HCT116 (cell line): Measurements from ENCODE around the gene WDR93. TPM values are rescaled to one million over a fixed set of nuclear protein-coding genes. Genes with fewer than 3 reads are reported as not detected.

Source experiments
- ATAC-seq: fragments of 200-7000 bp; cut with Tn5 transposase; 2 replicates; pipeline ENCODE4 v1.9.1; 2020; ENCODE audit warnings: mild to moderate bottlenecking, moderate library complexity
- BruUV-seq: library from RNA; stranded (reverse); fragments of 400-500 nt; replicated peaks from 2 replicates; lab custom pipeline; 2021; lab: Mats Ljungman, UMichigan
- CTCF ChIA-PET: fragments of 300-600 bp; sonication (Branson Sonifier 250); formaldehyde crosslinking; loops from one replicate; lab custom pipeline; 2021; ENCODE audit warnings: antibody characterized with exemption; lab: Charles Lee
- POLR2A ChIA-PET: fragments of 300-600, 350-600 bp; sonication (Branson Sonifier 250); formaldehyde crosslinking; loops from one replicate; lab custom pipeline; 2021; ENCODE audit warnings: antibody characterized with exemption; lab: Charles Lee
- RAD21 ChIA-PET, 2 experiments: fragments of 300-600 bp; sonication (Branson Sonifier 250); formaldehyde crosslinking; loops; one replicate each; lab custom pipeline; 2023; ENCODE audit warnings: low total read pairs in 2 of 2; ENCODE audit not compliant: uncharacterized antibody in 2 of 2, unreplicated experiment in 2 of 2, low non-redundant PET in 1 of 2; lab: Charles Lee
- DNase-seq: peaks from one replicate; pipeline ENCODE4 v3.0.0-alpha.2; 2010; ENCODE audit warnings: low read depth, low spot score
- H2AFZ ChIP-seq: fragments of 200-600 bp; shearing (Covaris generic), sonication (generic); 2 replicates; pipeline ENCODE4 v1.6.1; 2017; ENCODE audit warnings: low read depth, mixed run types, mixed read lengths, antibody characterized with exemption, low read length; ENCODE audit not compliant: poor library complexity, severe bottlenecking
- H3K27ac ChIP-seq: 2 replicates; pipeline ENCODE4 v1.5.1; 2012; ENCODE audit warnings: low read depth, low read length
- H3K27me3 ChIP-seq: fragments of 200-600 bp; sonication (generic); 2 replicates; pipeline ENCODE4 v1.6.1; 2016; ENCODE audit warnings: mixed run types, low read length, mixed read lengths; ENCODE audit not compliant: insufficient read depth
- H3K36me3 ChIP-seq, 2 experiments: fragments of 200-500 bp in 1 of 2; fragments of 200-600 bp in 1 of 2; sonication (Bioruptor generic) in 1 of 2; sonication (generic) in 1 of 2; 2 replicates each; pipeline versions ENCODE4 v1.5.1 to v1.6.1; 2014 to 2016; ENCODE audit warnings: low read length in 2 of 2, inconsistent platforms in 1 of 2, mixed read lengths in 1 of 2, mixed run types in 1 of 2; ENCODE audit not compliant: insufficient read depth in 2 of 2, control insufficient read depth in 1 of 2
- H3K4me1 ChIP-seq, 2 experiments: fragments of 200-600 bp in 1 of 2; sonication (generic) in 1 of 2; 2 replicates each; pipeline versions ENCODE4 v1.5.1 to v1.6.1; 2012 to 2017; ENCODE audit warnings: low read length in 2 of 2, inconsistent platforms in 1 of 2, mild to moderate bottlenecking in 1 of 2, mixed read lengths in 1 of 2, mixed run types in 1 of 2, moderate library complexity in 1 of 2; ENCODE audit not compliant: insufficient read depth in 2 of 2, control insufficient read depth in 1 of 2
- H3K4me2 ChIP-seq: fragments of 200-600 bp; sonication (generic); 2 replicates; pipeline ENCODE4 v1.6.1; 2017; ENCODE audit warnings: mixed run types, low read length, mixed read lengths
- H3K4me3 ChIP-seq, 2 experiments: fragments of 200-600 bp in 1 of 2; sonication (generic) in 1 of 2; replicated peaks in 1 of 2; 2 replicates each; pipeline ENCODE4 v1.5.1; 2011 to 2016; ENCODE audit warnings: low read length in 2 of 2, control low read depth in 1 of 2, low read depth in 1 of 2, mild to moderate bottlenecking in 1 of 2, mixed read lengths in 1 of 2, mixed run types in 1 of 2
- H3K79me2 ChIP-seq: fragments of 200-600 bp; sonication (generic); 2 replicates; pipeline ENCODE4 v1.6.1; 2017; ENCODE audit warnings: mild to moderate bottlenecking, mixed run types, low read length, moderate library complexity, mixed read lengths; ENCODE audit not compliant: insufficient read depth
- H3K9ac ChIP-seq: fragments of 200-600 bp; sonication (generic); 2 replicates; pipeline ENCODE4 v1.6.1; 2016; ENCODE audit warnings: low read length, mixed read lengths
- H3K9me2 ChIP-seq: fragments of 200-600 bp; sonication (generic), shearing (Covaris generic); 2 replicates; pipeline ENCODE4 v1.6.1; 2017; ENCODE audit warnings: mixed run types, mild to moderate bottlenecking, moderate library complexity; ENCODE audit not compliant: insufficient read depth
- H3K9me3 ChIP-seq, 2 experiments: fragments of 200-500 bp in 1 of 2; fragments of 200-600 bp in 1 of 2; sonication (Bioruptor generic) in 1 of 2; sonication (generic) in 1 of 2; 2 replicates each; pipeline ENCODE4 v1.6.1; 2014 to 2017; ENCODE audit warnings: low read length in 2 of 2, mixed read lengths in 2 of 2, inconsistent platforms in 1 of 2, low read depth in 1 of 2, mild to moderate bottlenecking in 1 of 2, mixed run types in 1 of 2, moderate library complexity in 1 of 2; ENCODE audit not compliant: control insufficient read depth in 1 of 2, insufficient read depth in 1 of 2
- H4K20me1 ChIP-seq: fragments of 200-600 bp; sonication (generic), shearing (Covaris generic); 2 replicates; pipeline ENCODE4 v1.6.1; 2017; ENCODE audit warnings: mixed run types, mild to moderate bottlenecking, moderate library complexity; ENCODE audit not compliant: insufficient read depth
- CBX3 ChIP-seq: IDR thresholded peaks from 2 replicates; pipeline ENCODE4 v1.6.1; 2012; ENCODE audit warnings: low read depth
- CEBPB ChIP-seq: IDR thresholded peaks from 2 replicates; pipeline ENCODE4 v1.6.1; 2012; ENCODE audit warnings: low read depth
- EGR1 ChIP-seq: IDR thresholded peaks from 2 replicates; pipeline ENCODE4 v1.6.1; 2012; ENCODE audit warnings: low read depth
- ELF1 ChIP-seq: IDR thresholded peaks from 2 replicates; pipeline ENCODE4 v1.6.1; 2012; ENCODE audit warnings: low read depth, borderline replicate concordance
- JUND ChIP-seq: IDR thresholded peaks from 2 replicates; pipeline ENCODE4 v1.6.1; 2012
- RAD21 ChIP-seq: IDR thresholded peaks from 2 replicates; pipeline ENCODE4 v1.6.1; 2012; ENCODE audit warnings: low read depth, mild to moderate bottlenecking
- SRF ChIP-seq: IDR thresholded peaks from 2 replicates; pipeline ENCODE4 v1.6.1; 2012; ENCODE audit warnings: low read depth
- ZFX ChIP-seq: fragments of 450-650 bp; IDR thresholded peaks from 2 replicates; pipeline ENCODE4 v1.6.1; 2017
- ZNF274 ChIP-seq: fragments of 200-500 bp; sonication (Bioruptor generic); IDR thresholded peaks from 2 replicates; pipeline ENCODE4 v1.6.1; 2014; ENCODE audit warnings: mild to moderate bottlenecking, low read depth, low read length, inconsistent platforms
- intact Hi-C: fragments of 100-400 bp; cut with micrococcal nuclease; formaldehyde crosslinking; loops from 2 replicates; pipeline ENCODE4 v1.10.0; 2022
- total RNA-seq: library from RNA; stranded (reverse); gene quantifications from one replicate; pipeline ENCODE4 v1.2.1, GENCODE V29; 2021; ENCODE audit not compliant: unreplicated experiment
- TF ChIP-seq, protein P1 (sequence below): IDR thresholded peaks from 2 replicates; pipeline ENCODE4 v1.6.1; 2012; ENCODE audit warnings: low read depth
- TF ChIP-seq, protein P2 (sequence below): IDR thresholded peaks from 2 replicates; pipeline ENCODE4 v1.6.1; 2012
- TF ChIP-seq, protein P3 (sequence below): IDR thresholded peaks from 2 replicates; pipeline ENCODE4 v1.6.1; 2011; ENCODE audit warnings: mild to moderate bottlenecking, low read length, moderate library complexity; ENCODE audit not compliant: insufficient replicate concordance; ENCODE audit errors: extremely low read depth
- TF ChIP-seq, protein P4 (sequence below), 3 experiments: fragments of 200-600 bp in 1 of 3; sonication (generic) in 1 of 3; IDR thresholded peaks in 2 of 3; conservative IDR thresholded peaks in 1 of 3; 2 replicates each; pipeline ENCODE4 v1.5.1; 2012 to 2017; ENCODE audit warnings: low read depth in 2 of 3, low read length in 2 of 3, antibody characterized with exemption in 1 of 3, borderline replicate concordance in 1 of 3, control low read depth in 1 of 3, mild to moderate bottlenecking in 1 of 3, mixed read lengths in 1 of 3, mixed run types in 1 of 3, moderate library complexity in 1 of 3; ENCODE audit not compliant: insufficient read depth in 1 of 3

Gene WDR93
- total RNA-seq, 1 experiment from 2014 or later: 0.42 TPM

DNA sequence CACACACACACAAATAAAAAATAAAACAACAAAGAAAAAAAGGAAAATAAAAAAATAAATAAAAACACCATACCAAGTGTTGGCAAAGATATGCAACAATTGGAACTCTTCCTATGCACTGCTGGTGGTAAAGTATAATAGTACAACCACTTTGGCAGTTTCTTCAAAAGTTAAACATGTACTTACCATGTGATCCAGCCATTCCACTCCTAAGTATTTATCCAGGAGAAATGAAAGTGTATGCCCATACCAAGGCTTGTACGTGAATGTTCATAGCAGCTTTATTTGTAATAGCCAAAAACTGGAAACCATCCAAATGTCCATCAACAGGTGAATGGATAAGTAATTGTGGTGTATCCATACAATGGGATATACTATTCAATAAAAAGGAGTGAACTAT, 17.0 kb downstream of the WDR93 start:
- Histone ChIP-seq H3K27ac (no peak overlapping the region), H4K20me1 (no peaks in the 10 kb centered on the region), H3K4me2 (no peak overlapping the region), H3K27me3 (no peaks in the 10 kb centered on the region), H3K79me2 (no peaks in the 10 kb centered on the region), H3K36me3 (no peaks in the 10 kb centered on the region), H3K9me3 (no peaks in the 10 kb centered on the region), H3K9me2 (no peaks in the 10 kb centered on the region), H3K9ac (no peak overlapping the region), H3K4me1 (no peaks in the 10 kb centered on the region), H2AFZ (no peak overlapping the region), H3K4me3 (no peak overlapping the region)
- ATAC-seq (no peak), DNase-seq (no peak)
- CTCF ChIA-PET: no interaction called here
- POLR2A ChIA-PET: no interaction called here
- BruUV-seq: no TSS peak
- TF ChIP-seq CBX3 (no peak), ZFX (no peak), SRF (no peak)
- intact Hi-C loops: no loop called here
- RAD21 ChIA-PET: no interaction called here

DNA sequence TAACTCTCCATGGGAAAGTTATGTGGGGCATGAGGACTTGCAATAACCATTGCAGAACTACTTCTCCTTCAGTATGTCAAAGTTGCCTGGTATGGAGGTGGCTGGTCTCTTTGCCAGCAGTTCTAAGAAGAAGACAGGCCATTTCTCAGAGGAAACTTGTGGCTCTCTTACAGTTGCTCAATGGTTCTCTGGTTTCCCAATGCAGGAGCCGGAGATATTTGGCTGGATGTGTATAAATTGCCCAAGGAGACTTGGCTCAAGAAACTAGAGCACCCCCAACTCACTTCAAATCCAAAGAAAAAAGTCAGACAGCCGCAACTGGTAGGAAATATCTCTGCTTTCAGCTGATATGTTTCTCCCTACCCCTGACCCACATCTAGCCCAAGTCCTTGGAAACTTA, 24.2 kb downstream of the WDR93 start:
- no peak overlapping the region for H3K4me2 ChIP-seq
- no peak overlapping the region for H3K9ac ChIP-seq
- intact Hi-C loops: no loop called here
- no peak overlapping the region for H3K27ac ChIP-seq
- no peaks in the 10 kb centered on the region for H3K79me2 ChIP-seq
- no TSS peak for BruUV-seq
- DNase-seq (no peak), ATAC-seq (no peak)
- H3K9me3 ChIP-seq: no peaks in the 10 kb centered on the region
- POLR2A ChIA-PET: no interaction called here
- H3K4me1 ChIP-seq: no peaks in the 10 kb centered on the region
- H3K27me3 ChIP-seq: no peaks in the 10 kb centered on the region
- H3K4me3 ChIP-seq: no peak overlapping the region
- CTCF ChIA-PET: no interaction called here
- H2AFZ ChIP-seq: no peak overlapping the region
- no peaks in the 10 kb centered on the region for H3K9me2 ChIP-seq
- no peaks in the 10 kb centered on the region for H4K20me1 ChIP-seq
- RAD21 ChIA-PET: no interaction called here
- no peaks in the 10 kb centered on the region for H3K36me3 ChIP-seq
- TF ChIP-seq EGR1: no peak
- TF ChIP-seq SRF: no peak
- TF ChIP-seq, protein P1, sequence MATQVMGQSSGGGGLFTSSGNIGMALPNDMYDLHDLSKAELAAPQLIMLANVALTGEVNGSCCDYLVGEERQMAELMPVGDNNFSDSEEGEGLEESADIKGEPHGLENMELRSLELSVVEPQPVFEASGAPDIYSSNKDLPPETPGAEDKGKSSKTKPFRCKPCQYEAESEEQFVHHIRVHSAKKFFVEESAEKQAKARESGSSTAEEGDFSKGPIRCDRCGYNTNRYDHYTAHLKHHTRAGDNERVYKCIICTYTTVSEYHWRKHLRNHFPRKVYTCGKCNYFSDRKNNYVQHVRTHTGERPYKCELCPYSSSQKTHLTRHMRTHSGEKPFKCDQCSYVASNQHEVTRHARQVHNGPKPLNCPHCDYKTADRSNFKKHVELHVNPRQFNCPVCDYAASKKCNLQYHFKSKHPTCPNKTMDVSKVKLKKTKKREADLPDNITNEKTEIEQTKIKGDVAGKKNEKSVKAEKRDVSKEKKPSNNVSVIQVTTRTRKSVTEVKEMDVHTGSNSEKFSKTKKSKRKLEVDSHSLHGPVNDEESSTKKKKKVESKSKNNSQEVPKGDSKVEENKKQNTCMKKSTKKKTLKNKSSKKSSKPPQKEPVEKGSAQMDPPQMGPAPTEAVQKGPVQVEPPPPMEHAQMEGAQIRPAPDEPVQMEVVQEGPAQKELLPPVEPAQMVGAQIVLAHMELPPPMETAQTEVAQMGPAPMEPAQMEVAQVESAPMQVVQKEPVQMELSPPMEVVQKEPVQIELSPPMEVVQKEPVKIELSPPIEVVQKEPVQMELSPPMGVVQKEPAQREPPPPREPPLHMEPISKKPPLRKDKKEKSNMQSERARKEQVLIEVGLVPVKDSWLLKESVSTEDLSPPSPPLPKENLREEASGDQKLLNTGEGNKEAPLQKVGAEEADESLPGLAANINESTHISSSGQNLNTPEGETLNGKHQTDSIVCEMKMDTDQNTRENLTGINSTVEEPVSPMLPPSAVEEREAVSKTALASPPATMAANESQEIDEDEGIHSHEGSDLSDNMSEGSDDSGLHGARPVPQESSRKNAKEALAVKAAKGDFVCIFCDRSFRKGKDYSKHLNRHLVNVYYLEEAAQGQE: no peak
- TF ChIP-seq, protein P2, sequence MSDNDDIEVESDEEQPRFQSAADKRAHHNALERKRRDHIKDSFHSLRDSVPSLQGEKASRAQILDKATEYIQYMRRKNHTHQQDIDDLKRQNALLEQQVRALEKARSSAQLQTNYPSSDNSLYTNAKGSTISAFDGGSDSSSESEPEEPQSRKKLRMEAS: no peak
- TF ChIP-seq ELF1: no peak
- TF ChIP-seq RAD21: no peak
- TF ChIP-seq, protein P3, sequence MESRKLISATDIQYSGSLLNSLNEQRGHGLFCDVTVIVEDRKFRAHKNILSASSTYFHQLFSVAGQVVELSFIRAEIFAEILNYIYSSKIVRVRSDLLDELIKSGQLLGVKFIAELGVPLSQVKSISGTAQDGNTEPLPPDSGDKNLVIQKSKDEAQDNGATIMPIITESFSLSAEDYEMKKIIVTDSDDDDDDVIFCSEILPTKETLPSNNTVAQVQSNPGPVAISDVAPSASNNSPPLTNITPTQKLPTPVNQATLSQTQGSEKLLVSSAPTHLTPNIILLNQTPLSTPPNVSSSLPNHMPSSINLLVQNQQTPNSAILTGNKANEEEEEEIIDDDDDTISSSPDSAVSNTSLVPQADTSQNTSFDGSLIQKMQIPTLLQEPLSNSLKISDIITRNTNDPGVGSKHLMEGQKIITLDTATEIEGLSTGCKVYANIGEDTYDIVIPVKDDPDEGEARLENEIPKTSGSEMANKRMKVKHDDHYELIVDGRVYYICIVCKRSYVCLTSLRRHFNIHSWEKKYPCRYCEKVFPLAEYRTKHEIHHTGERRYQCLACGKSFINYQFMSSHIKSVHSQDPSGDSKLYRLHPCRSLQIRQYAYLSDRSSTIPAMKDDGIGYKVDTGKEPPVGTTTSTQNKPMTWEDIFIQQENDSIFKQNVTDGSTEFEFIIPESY: no peak
- TF ChIP-seq ZFX: no peak
- no peak for TF ChIP-seq JUND
- TF ChIP-seq ZNF274: no peak
- no peak for TF ChIP-seq CEBPB
- TF ChIP-seq, protein P4, sequence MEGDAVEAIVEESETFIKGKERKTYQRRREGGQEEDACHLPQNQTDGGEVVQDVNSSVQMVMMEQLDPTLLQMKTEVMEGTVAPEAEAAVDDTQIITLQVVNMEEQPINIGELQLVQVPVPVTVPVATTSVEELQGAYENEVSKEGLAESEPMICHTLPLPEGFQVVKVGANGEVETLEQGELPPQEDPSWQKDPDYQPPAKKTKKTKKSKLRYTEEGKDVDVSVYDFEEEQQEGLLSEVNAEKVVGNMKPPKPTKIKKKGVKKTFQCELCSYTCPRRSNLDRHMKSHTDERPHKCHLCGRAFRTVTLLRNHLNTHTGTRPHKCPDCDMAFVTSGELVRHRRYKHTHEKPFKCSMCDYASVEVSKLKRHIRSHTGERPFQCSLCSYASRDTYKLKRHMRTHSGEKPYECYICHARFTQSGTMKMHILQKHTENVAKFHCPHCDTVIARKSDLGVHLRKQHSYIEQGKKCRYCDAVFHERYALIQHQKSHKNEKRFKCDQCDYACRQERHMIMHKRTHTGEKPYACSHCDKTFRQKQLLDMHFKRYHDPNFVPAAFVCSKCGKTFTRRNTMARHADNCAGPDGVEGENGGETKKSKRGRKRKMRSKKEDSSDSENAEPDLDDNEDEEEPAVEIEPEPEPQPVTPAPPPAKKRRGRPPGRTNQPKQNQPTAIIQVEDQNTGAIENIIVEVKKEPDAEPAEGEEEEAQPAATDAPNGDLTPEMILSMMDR (IDR thresholded peaks at IDR 0.05 in 2 of 3, conservative IDR thresholded peaks at IDR 0.05 in 1 of 3; ENCODE audit: borderline replicate concordance in 1 of 3, insufficient read depth in 1 of 3, low read depth in 2 of 3, low read length in 2 of 3): no peak
- TF ChIP-seq CBX3: no peak
